Pancreas (tissue), 10 donors: ENCODE measurements around the gene GET3. TPM values are rescaled to one million over a fixed set of nuclear protein-coding genes. Genes with fewer than 3 reads are reported as not detected.

ENCODE experiments used
- ATAC-seq, 4 donors: fragments of 200-7000 bp; cut with Tn5 transposase; one replicate each; pipeline versions ENCODE4 v1.8.0 to v1.9.1; 2020; ENCODE audit warnings: mild to moderate bottlenecking in 4 of 4, moderate library complexity in 4 of 4
- DNase-seq, 6 donors: peaks; one replicate each; pipeline ENCODE4 v3.0.0-alpha.2; 2020
- FAIRE-seq: peaks from 2 replicates; lab custom pipeline; 2012; peaks lifted over from hg19 to GRCh38; lab: Jason Lieb, UNC
- H3K27ac ChIP-seq, 4 donors: fragments of 200-600 bp; sonication (generic); 1 replicate in 3 of 4; 2 replicates in 1 of 4; pipeline versions ENCODE4 v1.5.0 to v1.8.0; 2020
- H3K27me3 ChIP-seq, 4 donors: fragments of 200-600 bp; one replicate each; pipeline ENCODE4 v1.8.0; 2021
- H3K36me3 ChIP-seq, 3 donors: fragments of 200-600 bp; sonication (generic) in 1 of 3; one replicate each; pipeline versions ENCODE4 v1.5.0 to v1.8.0; 2020 to 2021
- H3K4me1 ChIP-seq, 3 donors: fragments of 200-600 bp; one replicate each; pipeline ENCODE4 v1.8.0; 2021
- H3K4me3 ChIP-seq, 4 donors: fragments of 200-600 bp; sonication (generic) in 2 of 4; one replicate each; pipeline versions ENCODE4 v1.5.0 to v1.8.0; 2020 to 2021
- H3K9me3 ChIP-seq, 4 donors: fragments of 200-600 bp; one replicate each; pipeline ENCODE4 v1.8.0; 2021
- CTCF ChIP-seq, 4 donors: fragments of 200-600 bp; sonication (generic) in 3 of 4; IDR thresholded peaks; one replicate each; pipeline versions ENCODE4 v1.5.0 to v1.8.0; 2021; ENCODE audit warnings: antibody characterized with exemption in 4 of 4
- WGBS, 2 donors: extraction: QIAGEN DNeasy Blood & Tissue Kit; methylation state at CpG; one replicate each; pipeline ENCODE4 v1.1.7; 2013; 5-methylcytosine and 5-hydroxymethylcytosine counted together
- intact Hi-C, 3 donors: fragments of 100-400 bp; cut with DNase I; formaldehyde crosslinking; loops; one replicate each; pipeline versions ENCODE4 v1.11.1 to v1.14.2; 2022
- polyA plus RNA-seq, 2 donors: library from polyadenylated mRNA; stranded (reverse); fragments of 200-250 nt; gene quantifications; one replicate each; pipeline ENCODE4 v1.2.3, GENCODE V29; 2013
- total RNA-seq, 6 donors: library from RNA; stranded (reverse); fragmentation: NEBNext Ultra II Directional in 4 of 6; extraction: Animal tissue kit (Norgen Biotek cat#: 25700) in 4 of 6; gene quantifications; one replicate each; pipeline versions ENCODE4 v1.2.1 to v1.2.4, GENCODE V29; 2021 to 2023
- donor health status: healthy with polysubstance abuse.
- donor health status: DM: no; HTN: no; CAD: no; lungs with moderate emphysema.
- donor health status: DM: no; HTN: no; CAD: no.
- donor health status: control.
- donor health status: control.
- donor health status: Bipolar disorder and iron deficiency.
- donor health status: DM: yes; HTN: yes; CAD: no.
- donor health status: DM: no; HTN: no; CAD: no.
- donor health status: DM: no; HTN: no; CAD: no.
- donor health status: DM: yes; HTN: yes; CAD: no.

GET3 gene
- total RNA-seq (10 to 100 TPM; 16.6 to 34.5 (median 27.9) TPM), polyA plus RNA-seq (10 to 100 TPM; 34.8 to 48.2 TPM)

- DNase-seq (peak; percentile 82 to 97 (median 94)), ATAC-seq (peak; percentile 83 to 91 (median 85)), FAIRE-seq (peak; percentile 98)
- TF ChIP-seq CTCF (IDR thresholded peaks at IDR 0.05) = no peak
- WGBS, 2 donors = 0 to 1% methylated on average over 29 of the region's 29 CpGs
- Histone ChIP-seq H3K4me1 (peaks cover 16 to 28% (median 18%) of the 10 kb centered on the region in 3 donors), H3K36me3 (peaks cover 0 to 7% (median 0%) of the 10 kb centered on the region in 3 donors), H3K4me3 (peak within 1 kb of the TSS; percentile 75 to 86 (median 80)), H3K27ac (peak within 1 kb of the TSS; percentile 91 to 97 (median 94)), H3K9me3 (no peaks in the 10 kb centered on the region), H3K27me3 (no peaks in the 10 kb centered on the region)
- intact Hi-C loops = no loop called here
These were observed at the start of gene GET3 for GRCh38 chr19:12736995-12737834. TSS of gene GET3 (plus strand) at chr19:12737497. CDS start at chr19:12737506, 9 bp downstream.

- no peak for ATAC-seq
- no peak for FAIRE-seq
- intact Hi-C loops = no loop called here
- TF ChIP-seq CTCF (IDR thresholded peaks at IDR 0.05) = no peak
- no peak for DNase-seq
- WGBS, 2 donors = 87 to 93% methylated on average over 12 of the region's 12 CpGs
- Histone ChIP-seq H3K27me3 (no peaks in the 10 kb centered on the region), H3K9me3 (no peaks in the 10 kb centered on the region), H3K27ac (no peak overlapping the region), H3K4me1 (no peaks in the 10 kb centered on the region), H3K36me3 (no peaks in the 10 kb centered on the region), H3K4me3 (no peak overlapping the region)
These were observed 48.3 kb upstream of the GET3 start for GRCh38 chr19:12689012-12689411.

- DNase-seq (no peak), FAIRE-seq (no peak), ATAC-seq (no peak)
- WGBS, 2 donors = 81 to 86% methylated on average over 25 to 26 of the region's 26 CpGs
- H3K4me1 ChIP-seq = no peaks in the 10 kb centered on the region
- no peaks in the 10 kb centered on the region for H3K27me3 ChIP-seq
- H3K4me3 ChIP-seq = no peak overlapping the region
- H3K27ac ChIP-seq = no peak overlapping the region
- no peaks in the 10 kb centered on the region for H3K9me3 ChIP-seq
- no peaks in the 10 kb centered on the region for H3K36me3 ChIP-seq
- intact Hi-C loops = no loop called here
- no peak for TF ChIP-seq CTCF (IDR thresholded peaks at IDR 0.05)
These were observed 47.6 kb upstream of the GET3 start for GRCh38 chr19:12689581-12690216.

GRCh38 chr19:12692960-12693359 is 44.3 kb upstream of the GET3 start:
- intact Hi-C loops = no loop called here
- no peak for DNase-seq

More at GRCh38 chr19:12692960-12693359, 44.3 kb upstream of the GET3 start:
- TF ChIP-seq CTCF (IDR thresholded peaks at IDR 0.05) = no peak
- Histone ChIP-seq H3K4me3 (no peak overlapping the region), H3K36me3 (no peaks in the 10 kb centered on the region), H3K9me3 (no peaks in the 10 kb centered on the region), H3K27ac (no peak overlapping the region), H3K27me3 (no peaks in the 10 kb centered on the region), H3K4me1 (peaks cover 3 to 9% (median 6%) of the 10 kb centered on the region in 3 donors)
- FAIRE-seq = no peak
- 85 to 86% methylated on average over 5 of the region's 5 CpGs for WGBS, 2 donors
- no peak for ATAC-seq
